ENCODE measurements around the gene MGAT4C.

The MGAT4C gene

DNA sequence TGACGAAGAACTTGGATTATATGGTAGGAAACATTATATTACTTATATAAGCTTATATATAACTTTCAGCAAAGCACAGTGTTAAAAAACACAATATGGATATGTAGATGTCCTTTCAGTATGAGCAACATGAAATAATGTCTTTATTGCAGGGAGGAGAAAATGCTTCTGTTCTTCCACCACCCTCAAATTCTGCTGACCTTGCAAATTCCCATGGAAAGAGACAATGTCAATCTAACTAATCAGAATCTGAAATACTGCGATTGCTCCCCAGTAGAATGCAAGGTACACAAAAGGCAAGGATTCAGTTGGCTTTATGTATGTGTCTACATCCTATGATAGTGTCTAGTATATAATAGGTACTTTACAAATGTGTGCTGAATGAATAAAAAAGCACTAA is 26.4 kb downstream of the MGAT4C start:
- TF ChIP-seq, protein P1, sequence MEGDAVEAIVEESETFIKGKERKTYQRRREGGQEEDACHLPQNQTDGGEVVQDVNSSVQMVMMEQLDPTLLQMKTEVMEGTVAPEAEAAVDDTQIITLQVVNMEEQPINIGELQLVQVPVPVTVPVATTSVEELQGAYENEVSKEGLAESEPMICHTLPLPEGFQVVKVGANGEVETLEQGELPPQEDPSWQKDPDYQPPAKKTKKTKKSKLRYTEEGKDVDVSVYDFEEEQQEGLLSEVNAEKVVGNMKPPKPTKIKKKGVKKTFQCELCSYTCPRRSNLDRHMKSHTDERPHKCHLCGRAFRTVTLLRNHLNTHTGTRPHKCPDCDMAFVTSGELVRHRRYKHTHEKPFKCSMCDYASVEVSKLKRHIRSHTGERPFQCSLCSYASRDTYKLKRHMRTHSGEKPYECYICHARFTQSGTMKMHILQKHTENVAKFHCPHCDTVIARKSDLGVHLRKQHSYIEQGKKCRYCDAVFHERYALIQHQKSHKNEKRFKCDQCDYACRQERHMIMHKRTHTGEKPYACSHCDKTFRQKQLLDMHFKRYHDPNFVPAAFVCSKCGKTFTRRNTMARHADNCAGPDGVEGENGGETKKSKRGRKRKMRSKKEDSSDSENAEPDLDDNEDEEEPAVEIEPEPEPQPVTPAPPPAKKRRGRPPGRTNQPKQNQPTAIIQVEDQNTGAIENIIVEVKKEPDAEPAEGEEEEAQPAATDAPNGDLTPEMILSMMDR (conservative IDR thresholded peaks at IDR 0.05), result no peak
- no peak overlapping the region for H3K27ac ChIP-seq

DNA sequence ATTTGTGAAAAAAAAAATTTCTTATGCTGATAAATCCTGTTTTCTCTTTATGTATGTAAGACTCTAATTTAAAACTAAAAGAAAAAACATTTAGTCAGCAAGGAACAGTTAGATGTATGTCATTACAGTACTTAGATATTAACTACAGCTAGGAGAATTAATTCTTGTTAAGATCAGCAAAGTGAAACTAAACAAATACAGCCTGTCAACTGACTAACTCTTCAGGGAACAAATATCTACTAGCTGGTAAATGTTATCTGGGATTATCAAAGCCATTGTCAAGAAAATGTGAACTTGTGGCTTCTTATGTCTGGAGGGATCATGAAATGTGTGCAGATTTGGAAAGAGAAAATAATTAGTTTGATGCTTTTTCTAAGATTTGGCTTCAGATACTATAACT is 27.5 kb downstream of the MGAT4C start:
- TF ChIP-seq, protein P1 (conservative IDR thresholded peaks at IDR 0.05), result no peak
- peak overlapping the region; percentile 1; the same call in 1 of the 2 replicates for H3K27ac ChIP-seq

DNA sequence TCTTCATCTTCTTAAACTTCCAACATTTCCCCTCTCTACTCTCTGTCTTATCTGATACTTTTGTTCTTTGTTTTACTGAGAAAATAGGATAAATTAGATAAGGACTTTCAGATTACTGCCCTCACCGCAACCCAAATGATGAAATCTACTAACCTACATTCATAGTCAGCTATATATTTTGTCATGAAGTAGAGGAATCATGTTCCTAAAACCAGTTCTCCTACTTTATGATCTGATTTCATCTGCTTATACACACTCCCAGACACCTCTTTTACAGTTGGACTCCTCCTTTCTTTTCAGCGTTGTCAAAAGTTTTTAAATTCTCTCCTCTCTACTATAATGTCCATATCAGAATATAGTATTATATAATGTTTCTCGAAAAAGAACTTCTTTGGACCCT is 29.7 kb downstream of the MGAT4C start:
- no peak overlapping the region for H3K27ac ChIP-seq
- TF ChIP-seq, protein P1 (conservative IDR thresholded peaks at IDR 0.05), result no peak

DNA sequence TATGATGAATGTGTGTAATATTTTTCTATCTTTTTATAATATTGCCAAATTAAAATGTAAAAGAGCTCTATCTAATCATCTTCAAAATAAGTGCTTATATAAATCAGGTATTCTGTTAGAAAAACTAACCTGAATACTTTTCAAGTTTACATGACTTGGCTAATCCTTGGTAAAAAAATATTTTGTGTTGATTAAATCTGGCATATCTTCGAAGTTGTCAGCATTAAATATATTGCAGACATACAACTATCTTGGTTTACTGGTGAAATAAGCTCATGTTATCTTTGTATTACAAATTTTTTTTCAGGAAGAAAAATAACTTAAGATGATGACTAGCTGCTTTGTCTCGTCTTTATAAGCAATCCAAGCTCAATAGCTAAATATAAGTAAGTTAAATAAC is 39.6 kb downstream of the MGAT4C start:
- no peak overlapping the region for H3K27ac ChIP-seq
- TF ChIP-seq, protein P1 (conservative IDR thresholded peaks at IDR 0.05), result no peak

DNA sequence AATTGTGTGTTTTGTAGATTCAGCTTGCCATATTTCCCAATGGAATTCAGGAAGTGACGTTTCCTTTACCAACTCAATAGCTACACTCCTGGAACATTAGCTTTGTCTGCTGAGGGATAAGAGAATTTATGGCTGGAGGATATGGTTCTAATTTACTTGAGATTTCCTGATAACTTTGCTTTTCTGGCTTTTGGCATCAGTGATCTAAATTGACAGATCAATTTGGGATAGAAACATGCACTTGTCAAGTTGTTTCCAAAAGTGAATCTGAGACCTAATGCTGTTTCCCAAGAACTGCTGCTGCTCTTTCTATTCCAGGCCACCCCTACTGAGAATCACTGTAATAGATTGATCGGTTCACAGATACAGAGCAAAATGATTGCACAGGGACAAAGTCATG is 43.2 kb downstream of the MGAT4C start:
- TF ChIP-seq, protein P1 (conservative IDR thresholded peaks at IDR 0.05), result no peak
- no peak overlapping the region for H3K27ac ChIP-seq

DNA sequence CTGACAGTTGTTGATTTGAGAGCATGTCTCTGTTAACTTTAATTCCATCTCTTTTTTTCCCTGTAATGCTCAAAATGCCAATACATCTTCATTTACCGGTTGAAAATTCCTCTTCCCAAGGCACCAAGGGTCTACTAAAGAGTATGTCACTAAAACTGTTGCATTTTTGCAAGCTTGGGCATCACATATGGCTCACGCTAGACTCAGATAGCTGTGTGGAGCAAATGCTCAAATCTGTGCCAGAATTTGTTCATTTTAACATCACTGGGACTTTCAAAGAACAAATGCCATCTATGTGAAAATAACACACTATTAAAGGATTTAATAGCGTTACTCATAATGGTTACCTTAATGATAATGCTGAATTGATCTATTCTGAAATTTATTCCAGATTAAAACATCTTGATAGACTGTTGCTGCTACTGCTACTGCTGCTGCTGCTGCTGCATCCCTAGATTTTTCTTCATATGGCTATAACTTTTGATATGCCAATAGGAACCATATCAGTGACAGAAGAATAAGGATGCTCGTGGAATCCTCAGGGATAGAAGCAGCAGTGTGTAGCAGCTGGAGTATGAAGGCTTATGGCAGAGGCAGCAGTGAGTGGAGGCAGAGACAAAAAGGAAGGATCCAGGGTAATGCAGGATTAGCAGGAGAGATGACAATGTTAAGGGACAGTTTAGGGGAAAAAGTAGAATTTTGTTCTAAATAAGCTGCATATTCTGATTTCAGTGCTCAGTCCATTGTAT is 57.3 kb downstream of the MGAT4C start:
- H3K27ac ChIP-seq, result no peak overlapping the region
- TF ChIP-seq, protein P1 (conservative IDR thresholded peaks at IDR 0.05), result no peak

DNA sequence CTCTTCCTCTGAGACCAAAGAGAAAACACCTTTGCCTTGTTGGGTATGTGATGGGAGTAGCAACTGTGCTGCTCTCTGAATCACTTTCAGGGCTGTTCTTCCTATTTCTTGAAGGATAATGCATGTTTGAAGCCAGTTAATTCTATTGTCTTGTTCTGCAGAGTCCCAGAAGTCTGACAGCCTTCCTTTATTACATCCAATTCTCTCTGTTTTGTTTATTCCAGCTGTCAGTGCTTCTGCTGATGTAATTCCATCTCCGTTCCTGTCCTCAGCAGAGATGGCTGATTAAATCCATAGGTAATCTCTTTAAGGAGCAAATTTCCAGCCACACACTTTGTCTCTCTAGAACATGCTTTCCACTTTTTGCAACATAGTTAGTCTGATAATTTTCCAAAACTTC is 59.7 kb downstream of the MGAT4C start:
- TF ChIP-seq, protein P1 (conservative IDR thresholded peaks at IDR 0.05), result no peak
- no peak overlapping the region for H3K27ac ChIP-seq

All from VCaP (cell line).